Activated CD4-positive, alpha-beta T cell treated with anti-CD3 and anti-CD28 coated beads, Interleukin-2, amount 50 U/mL, for 4 hours (primary cell): ENCODE results near the gene SPATC1L.

ENCODE experiments used
- DNase-seq, 2 experiments: peaks; one replicate each; pipeline ENCODE4 v3.0.0-alpha.2; 2020

Gene SPATC1L

GRCh38 chr21:46160907-46161632 lies 23.2 kb downstream of the SPATC1L start:
- DNase-seq: no peak

- DNase-seq: no peak
Observed at GRCh38 chr21:46160657-46160906, 23.7 kb downstream of the SPATC1L start.

GRCh38 chr21:46159841-46160656 lies 24.2 kb downstream of the SPATC1L start:
- no peak for DNase-seq

- no peak for DNase-seq
Observed at GRCh38 chr21:46159390-46159789, 24.9 kb downstream of the SPATC1L start.

- DNase-seq: no peak
Observed at GRCh38 chr21:46158666-46159300, 25.5 kb downstream of the SPATC1L start.

GRCh38 chr21:46157987-46158451 lies 26.2 kb downstream of the SPATC1L start:
- DNase-seq: no peak

- no peak for DNase-seq
Observed at GRCh38 chr21:46157396-46157986, 26.8 kb downstream of the SPATC1L start.

GRCh38 chr21:46156678-46157077 lies 27.6 kb downstream of the SPATC1L start:
- no peak for DNase-seq

GRCh38 chr21:46156378-46156645 lies 27.9 kb downstream of the SPATC1L start:
- no peak for DNase-seq

- no peak for DNase-seq
Observed at GRCh38 chr21:46155514-46156377, 28.5 kb downstream of the SPATC1L start, which contains the start of gene FTCD. TSS of gene FTCD (minus strand) at chr21:46155579. CDS start at chr21:46155523, 56 bp downstream.

GRCh38 chr21:46154955-46155513 lies 29.2 kb downstream of the SPATC1L start:
- DNase-seq: no peak

- DNase-seq: no peak
Observed at GRCh38 chr21:46154155-46154954, 29.9 kb downstream of the SPATC1L start.

GRCh38 chr21:46153247-46154154 lies 30.8 kb downstream of the SPATC1L start:
- peak; percentile 30 to 32 for DNase-seq

GRCh38 chr21:46152927-46153246 lies 31.4 kb downstream of the SPATC1L start:
- no peak for DNase-seq

- DNase-seq: no peak
Observed at GRCh38 chr21:46151989-46152926, 32.0 kb downstream of the SPATC1L start.

GRCh38 chr21:46151261-46151988 lies 32.8 kb downstream of the SPATC1L start:
- DNase-seq: no peak

- DNase-seq: no peak
Observed at GRCh38 chr21:46150491-46151121, 33.7 kb downstream of the SPATC1L start.

GRCh38 chr21:46150073-46150472 lies 34.2 kb downstream of the SPATC1L start:
- no peak for DNase-seq
